GM12801 (cell line): ENCODE measurements around the gene PELI1.

ENCODE experiments used
- CTCF ChIP-seq: IDR thresholded peaks from one replicate; pipeline ENCODE4 v1.5.1; 2011; ENCODE audit warnings: control low read depth; ENCODE audit not compliant: insufficient read length; ENCODE audit errors: extremely low read depth

Gene PELI1

GRCh38 chr2:64144057-64145013 is at the start of gene PELI1:
PELI1 (minus strand) TSS chr2:64144420; CDS start chr2:64108310, 36,110 bp downstream.
- TF ChIP-seq CTCF, result no peak

GRCh38 chr2:64193491-64193890 is 49.3 kb upstream of the PELI1 start:
- no peak for TF ChIP-seq CTCF

GRCh38 chr2:64192664-64193105 is 48.5 kb upstream of the PELI1 start:
- no peak for TF ChIP-seq CTCF

- TF ChIP-seq CTCF, result no peak
Observed at GRCh38 chr2:64192125-64192479, 47.9 kb upstream of the PELI1 start.

GRCh38 chr2:64189586-64189985 is 45.4 kb upstream of the PELI1 start:
- TF ChIP-seq CTCF, result no peak

GRCh38 chr2:64189167-64189566 is 44.9 kb upstream of the PELI1 start:
- TF ChIP-seq CTCF, result no peak

GRCh38 chr2:64186699-64187605 is 42.7 kb upstream of the PELI1 start:
- no peak for TF ChIP-seq CTCF
